ENCODE measurements around the gene TGFBR3. TPM values are rescaled to one million over a fixed set of nuclear protein-coding genes. Genes with fewer than 3 reads are reported as not detected.

Gene TGFBR3
- total RNA-seq, 1 experiment from 2014 or later = 14.5 TPM

DNA sequence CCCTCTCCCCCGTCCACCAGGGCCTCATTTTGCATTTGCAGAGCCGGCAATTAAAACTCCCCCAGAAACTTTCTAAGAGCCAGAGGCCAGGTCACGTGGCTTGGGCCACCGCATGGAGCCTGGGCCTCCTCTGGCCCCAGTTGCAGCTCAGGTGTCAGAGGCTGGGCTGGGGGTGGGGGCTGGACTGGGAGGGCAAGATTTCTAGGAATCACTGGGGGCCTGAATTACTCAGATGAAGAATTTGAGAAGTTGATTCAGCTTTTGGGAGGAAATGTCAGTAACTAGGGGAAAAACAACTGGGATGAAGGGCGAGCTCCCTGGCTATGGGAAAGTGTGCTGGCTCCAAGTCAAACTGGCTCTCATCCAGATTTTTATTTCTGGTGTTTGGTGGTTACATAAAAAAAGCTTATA, 234.3 kb downstream of the TGFBR3 start:
- Histone ChIP-seq H3K27me3 (ENCODE audit: control insufficient read depth, insufficient read depth, low read length) (no peaks in the 10 kb centered on the region), H3K4me3 (ENCODE audit: low read depth in 2 of 2, low read length in 2 of 2) (no peak overlapping the region), H3K9me3 (ENCODE audit: control insufficient read depth, insufficient read depth, low read depth, low read length) (no peaks in the 10 kb centered on the region), H3K27ac (ENCODE audit: low read length) (no peak overlapping the region), H3K4me1 (ENCODE audit: control insufficient read depth, insufficient read depth, low read length) (no peaks in the 10 kb centered on the region), H3K36me3 (ENCODE audit: control insufficient read depth, insufficient read depth, low read length) (no peaks in the 10 kb centered on the region)
- POLR2A ChIA-PET = no interaction called here
- in situ Hi-C loops (cut with HindIII; ENCODE audit: low pct_unique_long_range_greater_than_20kb, low sequenced_read_pairs) = no loop called here
- no TSS peak for BruUV-seq (replicated peaks)
- intact Hi-C loops (cut with micrococcal nuclease; ENCODE audit: unreplicated experiment) = no loop called here
- CTCF ChIA-PET = no interaction called here
- TF ChIP-seq POLR2AphosphoS5 (IDR thresholded peaks at IDR 0.05; ENCODE audit: low read depth, low read length) (no peak), TCF7L2 (IDR thresholded peaks at IDR 0.05; ENCODE audit: low read depth, low read length) (no peak), CTCF (IDR thresholded peaks at IDR 0.05) (no peak), SIN3A (IDR thresholded peaks at IDR 0.05; ENCODE audit: borderline replicate concordance, insufficient read depth, low read depth, low read length) (no peak), REST (IDR thresholded peaks at IDR 0.05; ENCODE audit: insufficient read depth in 1 of 2, low read depth in 2 of 2, low read length in 1 of 2) (no peak)
- no peak for ATAC-seq
- no peak for DNase-seq (ENCODE audit: low read depth, low spot score)

- no peak for TF ChIP-seq REST (IDR thresholded peaks at IDR 0.05; ENCODE audit: insufficient read depth in 1 of 2, low read depth in 2 of 2, low read length in 1 of 2)
- TF ChIP-seq TCF7L2 (IDR thresholded peaks at IDR 0.05; ENCODE audit: low read depth, low read length) = no peak
- no peak for TF ChIP-seq SIN3A (IDR thresholded peaks at IDR 0.05; ENCODE audit: borderline replicate concordance, insufficient read depth, low read depth, low read length)
- TF ChIP-seq CTCF (IDR thresholded peaks at IDR 0.05) = no peak
- no peak for TF ChIP-seq POLR2AphosphoS5 (IDR thresholded peaks at IDR 0.05; ENCODE audit: low read depth, low read length)
- Histone ChIP-seq H3K27me3 (ENCODE audit: control insufficient read depth, insufficient read depth, low read length) (no peaks in the 10 kb centered on the region), H3K9me3 (ENCODE audit: control insufficient read depth, insufficient read depth, low read depth, low read length) (no peaks in the 10 kb centered on the region), H3K27ac (ENCODE audit: low read length) (no peak overlapping the region), H3K4me1 (ENCODE audit: control insufficient read depth, insufficient read depth, low read length) (no peaks in the 10 kb centered on the region), H3K36me3 (ENCODE audit: control insufficient read depth, insufficient read depth, low read length) (no peaks in the 10 kb centered on the region), H3K4me3 (ENCODE audit: low read depth in 2 of 2, low read length in 2 of 2) (no peak overlapping the region)
- no TSS peak for BruUV-seq (replicated peaks)
- in situ Hi-C loops (cut with HindIII; ENCODE audit: low pct_unique_long_range_greater_than_20kb, low sequenced_read_pairs) = no loop called here
- intact Hi-C loops (cut with micrococcal nuclease; ENCODE audit: unreplicated experiment) = no loop called here
- ATAC-seq (no peak), DNase-seq (ENCODE audit: low read depth, low spot score) (no peak)
- POLR2A ChIA-PET = no interaction called here
- CTCF ChIA-PET = no interaction called here
Measured at GRCh38 chr1:91651243-91651642, 234.7 kb downstream of the TGFBR3 start.

Data from Panc1 (cell line).